ENCODE measurements around the gene PLEKHA8.

PLEKHA8 gene

GRCh38 chr7:30032310-30033125 lies 4.3 kb downstream of the PLEKHA8 start:
- no peak for TF ChIP-seq PKNOX1 (IDR thresholded peaks at IDR 0.05)
- CTCF ChIA-PET: no interaction called here
- DNase-seq (ENCODE audit: extremely low spot score): no peak
- POLR2A ChIA-PET: no interaction called here

GRCh38 chr7:30034501-30034900 lies 6.3 kb downstream of the PLEKHA8 start:
- DNase-seq (ENCODE audit: extremely low spot score): no peak
- TF ChIP-seq NFRKB (IDR thresholded peaks at IDR 0.05) (no peak), HDGF (IDR thresholded peaks at IDR 0.05; ENCODE audit: borderline replicate concordance) (no peak), FOXK2 (IDR thresholded peaks at IDR 0.05) (no peak), BHLHE40 (IDR thresholded peaks at IDR 0.05; ENCODE audit: borderline replicate concordance) (no peak), ZNF384 (IDR thresholded peaks at IDR 0.05) (no peak), L3MBTL2 (conservative IDR thresholded peaks at IDR 0.05) (no peak), SP1 (IDR thresholded peaks at IDR 0.05) (no peak), ARNT (IDR thresholded peaks at IDR 0.05) (no peak), TARDBP (IDR thresholded peaks at IDR 0.05) (no peak), ELF4 (IDR thresholded peaks at IDR 0.05) (no peak), FOXM1 (IDR thresholded peaks at IDR 0.05; ENCODE audit: borderline replicate concordance) (no peak), SUZ12 (IDR thresholded peaks at IDR 0.05) (no peak), FOXA1 (IDR thresholded peaks at IDR 0.05) (no peak), PKNOX1 (IDR thresholded peaks at IDR 0.05) (no peak)
- CTCF ChIA-PET: no interaction called here
- POLR2A ChIA-PET: no interaction called here

- CTCF ChIA-PET: no interaction called here
- no peak for DNase-seq (ENCODE audit: extremely low spot score)
- POLR2A ChIA-PET: no interaction called here
- no peak for TF ChIP-seq LEF1 (IDR thresholded peaks at IDR 0.05; ENCODE audit: borderline replicate concordance)
- no peak for TF ChIP-seq NFRKB (IDR thresholded peaks at IDR 0.05)
- no peak for TF ChIP-seq ARNT (IDR thresholded peaks at IDR 0.05)
- TF ChIP-seq FOXM1 (IDR thresholded peaks at IDR 0.05; ENCODE audit: borderline replicate concordance): no peak
- TF ChIP-seq HDGF (IDR thresholded peaks at IDR 0.05; ENCODE audit: borderline replicate concordance): no peak
- no peak for TF ChIP-seq L3MBTL2 (conservative IDR thresholded peaks at IDR 0.05)
- TF ChIP-seq SUZ12 (IDR thresholded peaks at IDR 0.05): no peak
- no peak for TF ChIP-seq SP1 (IDR thresholded peaks at IDR 0.05)
- TF ChIP-seq FOXK2 (IDR thresholded peaks at IDR 0.05): no peak
- no peak for TF ChIP-seq PKNOX1 (IDR thresholded peaks at IDR 0.05)
- TF ChIP-seq ZNF384 (IDR thresholded peaks at IDR 0.05): no peak
- TF ChIP-seq FOXA1 (IDR thresholded peaks at IDR 0.05): no peak
- TF ChIP-seq BHLHE40 (IDR thresholded peaks at IDR 0.05; ENCODE audit: borderline replicate concordance): no peak
- TF ChIP-seq ELF4 (IDR thresholded peaks at IDR 0.05): no peak
- no peak for TF ChIP-seq TARDBP (IDR thresholded peaks at IDR 0.05)
- TF ChIP-seq CTBP1 (IDR thresholded peaks at IDR 0.05; ENCODE audit: borderline replicate concordance): no peak
Observed at GRCh38 chr7:30036220-30036619, 8.0 kb downstream of the PLEKHA8 start.

- no peak for DNase-seq (ENCODE audit: extremely low spot score)
- POLR2A ChIA-PET: no interaction called here
- CTCF ChIA-PET: no interaction called here
- TF ChIP-seq LEF1 (IDR thresholded peaks at IDR 0.05; ENCODE audit: borderline replicate concordance) (no peak), PKNOX1 (IDR thresholded peaks at IDR 0.05) (no peak), ELF4 (IDR thresholded peaks at IDR 0.05) (no peak), BHLHE40 (IDR thresholded peaks at IDR 0.05; ENCODE audit: borderline replicate concordance) (no peak), ZNF384 (IDR thresholded peaks at IDR 0.05) (no peak), ARNT (IDR thresholded peaks at IDR 0.05) (no peak), FOXM1 (IDR thresholded peaks at IDR 0.05; ENCODE audit: borderline replicate concordance) (no peak), FOXK2 (IDR thresholded peaks at IDR 0.05) (no peak), HDGF (IDR thresholded peaks at IDR 0.05; ENCODE audit: borderline replicate concordance) (no peak), L3MBTL2 (conservative IDR thresholded peaks at IDR 0.05) (no peak), CTBP1 (IDR thresholded peaks at IDR 0.05; ENCODE audit: borderline replicate concordance) (no peak), SP1 (IDR thresholded peaks at IDR 0.05) (no peak), NFRKB (IDR thresholded peaks at IDR 0.05) (no peak), SUZ12 (IDR thresholded peaks at IDR 0.05) (no peak)
Observed at GRCh38 chr7:30038196-30038980, 10.2 kb downstream of the PLEKHA8 start.

GRCh38 chr7:30040938-30041337 lies 12.7 kb downstream of the PLEKHA8 start:
- TF ChIP-seq HDGF (IDR thresholded peaks at IDR 0.05; ENCODE audit: borderline replicate concordance) (no peak), ELF4 (IDR thresholded peaks at IDR 0.05) (no peak), FOXK2 (IDR thresholded peaks at IDR 0.05) (no peak), CTBP1 (IDR thresholded peaks at IDR 0.05; ENCODE audit: borderline replicate concordance) (no peak), SP1 (IDR thresholded peaks at IDR 0.05) (no peak), FOXM1 (IDR thresholded peaks at IDR 0.05; ENCODE audit: borderline replicate concordance) (no peak), NFRKB (IDR thresholded peaks at IDR 0.05) (no peak), ARNT (IDR thresholded peaks at IDR 0.05) (no peak), ZNF384 (IDR thresholded peaks at IDR 0.05) (no peak), TARDBP (IDR thresholded peaks at IDR 0.05) (no peak), LEF1 (IDR thresholded peaks at IDR 0.05; ENCODE audit: borderline replicate concordance) (no peak), L3MBTL2 (conservative IDR thresholded peaks at IDR 0.05) (no peak), FOXA1 (IDR thresholded peaks at IDR 0.05) (no peak), SUZ12 (IDR thresholded peaks at IDR 0.05) (no peak), BHLHE40 (IDR thresholded peaks at IDR 0.05; ENCODE audit: borderline replicate concordance) (no peak)
- DNase-seq (ENCODE audit: extremely low spot score): no peak
- POLR2A ChIA-PET: no interaction called here
- CTCF ChIA-PET: interaction anchor here (0.6 kb wide), 1 partner anchor 21 kb away, joined by 3 read pairs; no protein-coding TSS in a partner anchor
